Caco-2 (cell line): ENCODE results near the gene LMX1B. TPM values are rescaled to one million over a fixed set of nuclear protein-coding genes. Genes with fewer than 3 reads are reported as not detected.

Experiments used
- BruUV-seq: library from RNA; stranded (reverse); fragments of 400-500 nt; replicated peaks from 2 replicates; lab custom pipeline; 2021; lab: Mats Ljungman, UMichigan
- CTCF ChIA-PET: fragments of 300-600 bp; sonication (Branson Sonifier 250); formaldehyde crosslinking; loops from one replicate; lab custom pipeline; 2022; ENCODE audit warnings: antibody characterized with exemption; lab: Charles Lee
- POLR2A ChIA-PET: fragments of 300-600 bp; sonication (Branson Sonifier 250); formaldehyde crosslinking; loops from one replicate; lab custom pipeline; 2022; ENCODE audit warnings: antibody characterized with exemption; lab: Charles Lee
- DNase-seq, 2 experiments: peaks; one replicate each; pipeline versions ENCODE4 v3.0.0 to v3.0.0-alpha.2; 2020 to 2022
- H3K27me3 ChIP-seq: replicated peaks from 2 replicates; pipeline ENCODE4 v1.6.0; 2011; ENCODE audit warnings: low read length; ENCODE audit not compliant: control insufficient read depth, insufficient read depth
- H3K36me3 ChIP-seq: 2 replicates; pipeline ENCODE4 v1.5.1; 2011; ENCODE audit warnings: low read length; ENCODE audit not compliant: control insufficient read depth, insufficient read depth
- H3K4me1 ChIP-seq: fragments of 250-450 bp; sonication (Bioruptor Pico); 2 replicates; pipeline ENCODE4 v1.5.1; 2020; ENCODE audit warnings: mild to moderate bottlenecking
- H3K4me3 ChIP-seq: 2 replicates; pipeline ENCODE4 v1.5.1; 2011; ENCODE audit warnings: low read depth, mild to moderate bottlenecking, control low read depth, low read length
- H3K9me3 ChIP-seq: fragments of 250-450 bp; sonication (Bioruptor Pico); 2 replicates; pipeline ENCODE4 v1.5.1; 2020; ENCODE audit warnings: mild to moderate bottlenecking, moderate library complexity
- H3K27ac Mint-ChIP-seq: one replicate; pipeline ENCODE4 v1.8.0; 2022; ENCODE audit warnings: mixed read lengths; ENCODE audit not compliant: unreplicated experiment
- H3K27me3 Mint-ChIP-seq: one replicate; pipeline ENCODE4 v1.8.0; 2022; ENCODE audit warnings: mixed read lengths; ENCODE audit not compliant: insufficient read depth, unreplicated experiment
- H3K36me3 Mint-ChIP-seq: one replicate; pipeline ENCODE4 v1.8.0; 2022; ENCODE audit warnings: mild to moderate bottlenecking, mixed read lengths; ENCODE audit not compliant: insufficient read depth, unreplicated experiment
- H3K4me1 Mint-ChIP-seq: one replicate; pipeline ENCODE4 v1.8.0; 2022; ENCODE audit warnings: low read depth, mixed read lengths; ENCODE audit not compliant: unreplicated experiment
- H3K4me3 Mint-ChIP-seq: one replicate; pipeline ENCODE4 v1.8.0; 2022; ENCODE audit warnings: mild to moderate bottlenecking, moderate library complexity, mixed read lengths; ENCODE audit not compliant: unreplicated experiment
- H3K9me3 Mint-ChIP-seq: one replicate; pipeline ENCODE4 v1.8.0; 2022; ENCODE audit warnings: mixed read lengths; ENCODE audit not compliant: unreplicated experiment
- CTCF ChIP-seq, 2 experiments: fragments of 200-600 bp in 1 of 2; IDR thresholded peaks; 1 replicate in 1 of 2; 2 replicates in 1 of 2; pipeline versions ENCODE4 v1.5.1 to v1.8.0; 2011 to 2022; ENCODE audit warnings: antibody characterized with exemption in 1 of 2, control low read depth in 1 of 2, inconsistent platforms in 1 of 2, low read depth in 1 of 2, low read length in 1 of 2, mild to moderate bottlenecking in 1 of 2, moderate library complexity in 1 of 2; ENCODE audit not compliant: insufficient read depth in 1 of 2, severe bottlenecking in 1 of 2, unreplicated experiment in 1 of 2
- intact Hi-C: fragments of 100-400 bp; cut with micrococcal nuclease; formaldehyde crosslinking; loops from one replicate; pipeline ENCODE4 v1.10.0; 2022; ENCODE audit not compliant: unreplicated experiment
- total RNA-seq: library from RNA; stranded (reverse); gene quantifications from 2 replicates; pipeline ENCODE4 v1.2.3, GENCODE V29; 2022

The LMX1B gene
- total RNA-seq, 1 experiment from 2014 or later, result 17.0 TPM

- H3K4me1 Mint-ChIP-seq, result no peaks in the 10 kb centered on the region
- H3K27me3 ChIP-seq, result no peaks in the 10 kb centered on the region
- ChIA-PET POLR2A (no interaction called here), CTCF (interaction anchor here (0.6 kb wide), 1 partner anchor 161 kb away, joined by 3 read pairs; no protein-coding TSS in a partner anchor)
- no peaks in the 10 kb centered on the region for H3K36me3 Mint-ChIP-seq
- TF ChIP-seq CTCF (IDR thresholded peaks at IDR 0.05; ENCODE audit: insufficient read depth in 1 of 2, low read depth in 1 of 2, low read length in 1 of 2, severe bottlenecking in 1 of 2, unreplicated experiment in 1 of 2), result no peak
- no peaks in the 10 kb centered on the region for H3K36me3 ChIP-seq
- intact Hi-C loops, result no loop called here
- no peak overlapping the region for H3K4me3 Mint-ChIP-seq
- no peaks in the 10 kb centered on the region for H3K9me3 Mint-ChIP-seq
- no peak overlapping the region for H3K4me3 ChIP-seq
- H3K9me3 ChIP-seq, result no peaks in the 10 kb centered on the region
- H3K27me3 Mint-ChIP-seq, result no peaks in the 10 kb centered on the region
- no peaks in the 10 kb centered on the region for H3K4me1 ChIP-seq
- BruUV-seq, result no TSS peak
- no peak for DNase-seq
- H3K27ac Mint-ChIP-seq, result no peak overlapping the region
These were observed 6.8 kb downstream of the LMX1B start for GRCh38 chr9:126620478-126620877.

- POLR2A ChIA-PET, result no interaction called here
- BruUV-seq, result no TSS peak
- intact Hi-C loops, result no loop called here
- CTCF ChIA-PET, result interaction anchor here (0.6 kb wide), 1 partner anchor 160 kb away, joined by 3 read pairs; no protein-coding TSS in a partner anchor
- Mint-ChIP-seq H3K27ac (no peak overlapping the region), H3K36me3 (no peaks in the 10 kb centered on the region), H3K9me3 (no peaks in the 10 kb centered on the region), H3K4me1 (peaks cover 4% of the 10 kb centered on the region), H3K4me3 (no peak overlapping the region), H3K27me3 (no peaks in the 10 kb centered on the region)
- Histone ChIP-seq H3K4me3 (no peak overlapping the region), H3K36me3 (no peaks in the 10 kb centered on the region), H3K4me1 (no peaks in the 10 kb centered on the region), H3K27me3 (no peaks in the 10 kb centered on the region), H3K9me3 (no peaks in the 10 kb centered on the region)
- DNase-seq, result no peak
- no peak for TF ChIP-seq CTCF (IDR thresholded peaks at IDR 0.05; ENCODE audit: insufficient read depth in 1 of 2, low read depth in 1 of 2, low read length in 1 of 2, severe bottlenecking in 1 of 2, unreplicated experiment in 1 of 2)
These were observed 7.6 kb downstream of the LMX1B start for GRCh38 chr9:126621061-126621918.

- Mint-ChIP-seq H3K9me3 (no peaks in the 10 kb centered on the region), H3K4me3 (no peak overlapping the region), H3K27ac (no peak overlapping the region), H3K36me3 (no peaks in the 10 kb centered on the region), H3K27me3 (no peaks in the 10 kb centered on the region), H3K4me1 (peaks cover 6% of the 10 kb centered on the region)
- TF ChIP-seq CTCF (IDR thresholded peaks at IDR 0.05; ENCODE audit: insufficient read depth in 1 of 2, low read depth in 1 of 2, low read length in 1 of 2, severe bottlenecking in 1 of 2, unreplicated experiment in 1 of 2), result no peak
- no peaks in the 10 kb centered on the region for H3K27me3 ChIP-seq
- no TSS peak for BruUV-seq
- DNase-seq, result no peak
- no peak overlapping the region for H3K4me3 ChIP-seq
- ChIA-PET POLR2A (no interaction called here), CTCF (no interaction called here)
- intact Hi-C loops, result no loop called here
- no peaks in the 10 kb centered on the region for H3K9me3 ChIP-seq
- H3K4me1 ChIP-seq, result no peaks in the 10 kb centered on the region
- H3K36me3 ChIP-seq, result no peaks in the 10 kb centered on the region
These were observed 8.4 kb downstream of the LMX1B start for GRCh38 chr9:126621919-126622735.
